HEK293 (cell line): ENCODE results near the gene HAND1.

Experiments
- CTCF ChIA-PET: fragments of 350-600 bp; formaldehyde crosslinking; extraction: SDS; loops from one replicate; lab custom pipeline; 2021; ENCODE audit warnings: antibody characterized with exemption; lab: Yijun Ruan, JAX
- POLR2A ChIA-PET: fragments of 300-600 bp; formaldehyde crosslinking; extraction: SDS; loops from one replicate; lab custom pipeline; 2020; ENCODE audit warnings: antibody characterized with exemption, inconsistent platforms; lab: Yijun Ruan, JAX
- H3K27ac ChIP-seq: fragments of 200-500 bp; sonication (Bioruptor generic); 2 replicates; pipeline ENCODE4 v1.5.1; 2014; ENCODE audit warnings: low read depth, low read length, control low read depth, inconsistent platforms; ENCODE audit errors: extremely low read depth
- H3K36me3 ChIP-seq, 2 experiments: fragments of 200-500 bp in 1 of 2; sonication (Bioruptor generic) in 1 of 2; 1 replicate in 1 of 2; 2 replicates in 1 of 2; pipeline ENCODE4 v1.5.1; 2014 to 2017; ENCODE audit warnings: inconsistent platforms in 2 of 2, low read length in 2 of 2; ENCODE audit not compliant: control insufficient read depth in 2 of 2, insufficient read depth in 1 of 2
- H3K4me1 ChIP-seq: fragments of 200-500 bp; sonication (Bioruptor generic); 2 replicates; pipeline ENCODE4 v1.5.1; 2014; ENCODE audit warnings: mild to moderate bottlenecking, low read length, inconsistent platforms; ENCODE audit not compliant: control insufficient read depth, insufficient read depth
- H3K4me3 ChIP-seq: 2 replicates; pipeline ENCODE4 v1.5.1; 2011; ENCODE audit warnings: low read depth, mild to moderate bottlenecking, control low read depth, low read length, moderate library complexity
- H3K9me3 ChIP-seq: fragments of 200-500 bp; sonication (Bioruptor generic); 2 replicates; pipeline ENCODE4 v1.5.1; 2014; ENCODE audit warnings: low read depth, low read length, inconsistent platforms; ENCODE audit not compliant: control insufficient read depth, insufficient read depth
- BCL11A ChIP-seq: fragments of 450-650 bp; formaldehyde crosslinking; IDR thresholded peaks from 2 replicates; pipeline ENCODE4 v1.5.1; 2016; ENCODE audit warnings: low read depth, missing biosample characterization, missing genetic modification characterization
- OSR2 ChIP-seq: fragments of 450-650 bp; formaldehyde crosslinking; IDR thresholded peaks from 2 replicates; pipeline ENCODE4 v1.5.1; 2016; ENCODE audit warnings: missing biosample characterization, missing genetic modification characterization
- PRDM1 ChIP-seq: fragments of 450-650 bp; formaldehyde crosslinking; IDR thresholded peaks from 2 replicates; pipeline ENCODE4; 2016; ENCODE audit warnings: missing biosample characterization, missing genetic modification characterization
- SCRT1 ChIP-seq: fragments of 450-650 bp; formaldehyde crosslinking; IDR thresholded peaks from 2 replicates; pipeline ENCODE4 v1.5.1; 2016; ENCODE audit warnings: missing biosample characterization, missing genetic modification characterization, borderline replicate concordance
- SP2 ChIP-seq: fragments of 450-650 bp; formaldehyde crosslinking; IDR thresholded peaks from 2 replicates; pipeline ENCODE4 v1.5.1; 2016; ENCODE audit warnings: missing biosample characterization, missing genetic modification characterization
- ZBTB7A ChIP-seq: fragments of 450-650 bp; formaldehyde crosslinking; IDR thresholded peaks from 2 replicates; pipeline ENCODE4 v1.5.1; 2016; ENCODE audit warnings: low read depth, missing biosample characterization, missing genetic modification characterization
- ZFHX2 ChIP-seq: fragments of 450-650 bp; formaldehyde crosslinking; conservative IDR thresholded peaks from 2 replicates; pipeline ENCODE4 v1.5.1; 2016; ENCODE audit warnings: missing biosample characterization, missing genetic modification characterization
- ZNF132 ChIP-seq: fragments of 450-650 bp; formaldehyde crosslinking; IDR thresholded peaks from 2 replicates; pipeline ENCODE4 v1.5.1; 2017; ENCODE audit warnings: missing biosample characterization, missing genetic modification characterization, borderline replicate concordance
- ZNF146 ChIP-seq: fragments of 450-650 bp; formaldehyde crosslinking; IDR thresholded peaks from 2 replicates; pipeline ENCODE4 v1.5.1; 2016; ENCODE audit warnings: missing biosample characterization, missing genetic modification characterization
- ZNF157 ChIP-seq: fragments of 450-650 bp; formaldehyde crosslinking; IDR thresholded peaks from 2 replicates; pipeline ENCODE4 v1.5.1; 2016; ENCODE audit warnings: missing biosample characterization, missing genetic modification characterization
- ZNF214 ChIP-seq: fragments of 450-650 bp; formaldehyde crosslinking; IDR thresholded peaks from 2 replicates; pipeline ENCODE4 v1.5.1; 2017; ENCODE audit warnings: missing biosample characterization, mild to moderate bottlenecking, missing genetic modification characterization, borderline replicate concordance
- ZNF248 ChIP-seq: fragments of 450-650 bp; formaldehyde crosslinking; IDR thresholded peaks from 2 replicates; pipeline ENCODE4 v1.5.1; 2017; ENCODE audit warnings: missing biosample characterization, missing genetic modification characterization
- ZNF311 ChIP-seq: fragments of 450-650 bp; formaldehyde crosslinking; IDR thresholded peaks from 2 replicates; pipeline ENCODE4 v1.5.1; 2017; ENCODE audit warnings: missing biosample characterization, missing genetic modification characterization, borderline replicate concordance
- ZNF341 ChIP-seq: fragments of 450-650 bp; formaldehyde crosslinking; IDR thresholded peaks from 2 replicates; pipeline ENCODE4; 2016; ENCODE audit warnings: low read depth, missing biosample characterization, missing genetic modification characterization
- ZNF426 ChIP-seq: fragments of 450-650 bp; formaldehyde crosslinking; IDR thresholded peaks from 2 replicates; pipeline ENCODE4 v1.5.1; 2017; ENCODE audit warnings: missing biosample characterization, missing genetic modification characterization, mild to moderate bottlenecking, inconsistent platforms, moderate library complexity
- ZNF529 ChIP-seq: fragments of 450-650 bp; formaldehyde crosslinking; IDR thresholded peaks from 2 replicates; pipeline ENCODE4 v1.5.1; 2017; ENCODE audit warnings: missing genetic modification characterization, missing biosample characterization; ENCODE audit not compliant: insufficient replicate concordance
- ZNF561 ChIP-seq: fragments of 450-650 bp; IDR thresholded peaks from 2 replicates; pipeline ENCODE4 v1.5.1; 2018; ENCODE audit warnings: missing biosample characterization, missing genetic modification characterization, borderline replicate concordance
- ZNF670 ChIP-seq: fragments of 450-650 bp; formaldehyde crosslinking; IDR thresholded peaks from 2 replicates; pipeline ENCODE4 v1.5.1; 2016; ENCODE audit warnings: missing biosample characterization, missing genetic modification characterization, low read depth
- ZNF792 ChIP-seq: fragments of 450-650 bp; formaldehyde crosslinking; IDR thresholded peaks from 2 replicates; pipeline ENCODE4 v1.5.1; 2016; ENCODE audit warnings: missing biosample characterization, missing genetic modification characterization
- ZSCAN16 ChIP-seq: fragments of 450-650 bp; formaldehyde crosslinking; IDR thresholded peaks from 2 replicates; pipeline ENCODE4 v1.5.1; 2016; ENCODE audit warnings: missing biosample characterization, missing genetic modification characterization
- TF ChIP-seq, protein P1 (sequence below): fragments of 450-650 bp; formaldehyde crosslinking; IDR thresholded peaks from 2 replicates; pipeline ENCODE4 v1.5.1; 2016; ENCODE audit warnings: missing biosample characterization, missing genetic modification characterization
- TF ChIP-seq, protein P2 (sequence below): fragments of 450-650 bp; formaldehyde crosslinking; IDR thresholded peaks from 2 replicates; pipeline ENCODE4 v1.5.1; 2016; ENCODE audit warnings: missing biosample characterization, missing genetic modification characterization
- TF ChIP-seq, protein P3 (sequence below): fragments of 450-650 bp; formaldehyde crosslinking; IDR thresholded peaks from 2 replicates; pipeline ENCODE4 v1.5.1; 2016; ENCODE audit warnings: missing biosample characterization, missing genetic modification characterization, borderline replicate concordance
- TF ChIP-seq, protein P4 (sequence below): fragments of 450-650 bp; formaldehyde crosslinking; IDR thresholded peaks from 2 replicates; pipeline ENCODE4 v1.5.1; 2016; ENCODE audit warnings: missing biosample characterization, missing genetic modification characterization
- TF ChIP-seq, protein P5 (sequence below): fragments of 450-650 bp; formaldehyde crosslinking; IDR thresholded peaks from 2 replicates; pipeline ENCODE4 v1.5.1; 2016; ENCODE audit warnings: missing biosample characterization, missing genetic modification characterization

Gene HAND1

DNA sequence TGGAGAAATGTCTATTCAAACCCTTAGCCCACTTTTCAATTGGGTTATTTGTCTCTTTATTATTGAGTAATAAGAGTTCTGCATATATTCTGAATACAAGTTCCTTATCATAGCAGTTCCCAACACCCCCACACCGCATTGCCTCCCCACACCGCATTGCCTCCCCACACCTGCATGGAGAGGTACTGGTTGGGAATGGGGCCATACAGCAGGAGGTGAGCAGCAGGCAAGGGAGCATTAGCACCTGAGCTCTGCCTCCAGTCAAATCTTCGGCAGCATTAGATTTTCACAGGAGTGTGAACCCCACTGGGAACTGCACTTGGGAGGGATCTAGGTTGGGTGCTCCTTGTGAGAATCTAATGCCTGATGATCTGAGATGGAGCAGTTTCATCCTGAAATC lies 42.8 kb downstream of the HAND1 start (continued):
- TF ChIP-seq ZNF311 (no peak), BCL11A (tag by site-specific recombination) (no peak), ZNF214 (no peak), ZNF146 (tag by site-specific recombination) (no peak), ZNF341 (no peak), ZNF529 (tag by site-specific recombination) (no peak), ZFHX2 (tag by site-specific recombination) (no peak)

DNA sequence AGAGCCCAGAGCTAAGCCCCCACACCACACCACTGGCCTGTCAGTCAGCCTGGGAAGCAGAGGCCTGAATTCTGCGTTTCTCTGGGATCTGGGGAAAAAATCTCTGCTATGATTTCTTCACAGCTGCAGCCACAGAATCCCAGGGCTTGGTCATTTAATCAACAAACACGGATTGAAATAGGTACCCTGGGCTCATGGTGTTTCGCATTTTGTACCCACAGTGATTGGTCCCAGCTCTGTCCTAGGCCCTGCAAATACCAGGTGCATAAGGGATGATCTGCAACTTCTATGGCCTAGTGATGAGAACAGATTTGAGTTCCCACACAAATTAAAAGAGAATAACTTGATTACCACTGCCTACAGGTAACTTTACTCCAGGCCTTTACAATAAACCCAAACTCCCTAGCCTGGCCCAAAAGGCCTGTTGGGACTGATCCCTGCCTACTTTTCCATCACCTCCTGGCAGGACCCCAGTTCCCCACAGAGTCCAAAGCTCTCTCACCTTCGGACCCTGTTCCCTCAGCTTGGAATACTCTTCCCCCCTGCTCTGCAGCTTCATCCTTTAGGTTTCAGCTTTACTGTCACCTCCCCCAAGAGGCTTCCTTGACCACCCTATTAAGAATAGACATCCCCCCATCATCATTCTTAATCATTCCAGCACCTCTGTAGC lies 46.9 kb downstream of the HAND1 start:
- no peak for TF ChIP-seq ZNF132
- TF ChIP-seq ZNF529 (tag by site-specific recombination) = no peak
- no peak for TF ChIP-seq ZBTB7A (tag by site-specific recombination)
- TF ChIP-seq SP2 (tag by site-specific recombination) = no peak
- TF ChIP-seq ZNF561 (tag by site-specific recombination) = no peak
- TF ChIP-seq OSR2 (tag by site-specific recombination) = no peak
- TF ChIP-seq SCRT1 = no peak
- TF ChIP-seq ZNF248 = no peak
- TF ChIP-seq, protein P1, sequence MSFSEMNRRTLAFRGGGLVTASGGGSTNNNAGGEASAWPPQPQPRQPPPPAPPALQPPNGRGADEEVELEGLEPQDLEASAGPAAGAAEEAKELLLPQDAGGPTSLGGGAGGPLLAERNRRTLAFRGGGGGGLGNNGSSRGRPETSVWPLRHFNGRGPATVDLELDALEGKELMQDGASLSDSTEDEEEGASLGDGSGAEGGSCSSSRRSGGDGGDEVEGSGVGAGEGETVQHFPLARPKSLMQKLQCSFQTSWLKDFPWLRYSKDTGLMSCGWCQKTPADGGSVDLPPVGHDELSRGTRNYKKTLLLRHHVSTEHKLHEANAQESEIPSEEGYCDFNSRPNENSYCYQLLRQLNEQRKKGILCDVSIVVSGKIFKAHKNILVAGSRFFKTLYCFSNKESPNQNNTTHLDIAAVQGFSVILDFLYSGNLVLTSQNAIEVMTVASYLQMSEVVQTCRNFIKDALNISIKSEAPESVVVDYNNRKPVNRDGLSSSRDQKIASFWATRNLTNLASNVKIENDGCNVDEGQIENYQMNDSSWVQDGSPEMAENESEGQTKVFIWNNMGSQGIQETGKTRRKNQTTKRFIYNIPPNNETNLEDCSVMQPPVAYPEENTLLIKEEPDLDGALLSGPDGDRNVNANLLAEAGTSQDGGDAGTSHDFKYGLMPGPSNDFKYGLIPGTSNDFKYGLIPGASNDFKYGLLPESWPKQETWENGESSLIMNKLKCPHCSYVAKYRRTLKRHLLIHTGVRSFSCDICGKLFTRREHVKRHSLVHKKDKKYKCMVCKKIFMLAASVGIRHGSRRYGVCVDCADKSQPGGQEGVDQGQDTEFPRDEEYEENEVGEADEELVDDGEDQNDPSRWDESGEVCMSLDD (tag by site-specific recombination) = no peak
- TF ChIP-seq, protein P2, sequence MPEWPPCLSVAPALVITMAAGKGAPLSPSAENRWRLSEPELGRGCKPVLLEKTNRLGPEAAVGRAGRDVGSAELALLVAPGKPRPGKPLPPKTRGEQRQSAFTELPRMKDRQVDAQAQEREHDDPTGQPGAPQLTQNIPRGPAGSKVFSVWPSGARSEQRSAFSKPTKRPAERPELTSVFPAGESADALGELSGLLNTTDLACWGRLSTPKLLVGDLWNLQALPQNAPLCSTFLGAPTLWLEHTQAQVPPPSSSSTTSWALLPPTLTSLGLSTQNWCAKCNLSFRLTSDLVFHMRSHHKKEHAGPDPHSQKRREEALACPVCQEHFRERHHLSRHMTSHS (tag by site-specific recombination) = no peak
- TF ChIP-seq, protein P3, sequence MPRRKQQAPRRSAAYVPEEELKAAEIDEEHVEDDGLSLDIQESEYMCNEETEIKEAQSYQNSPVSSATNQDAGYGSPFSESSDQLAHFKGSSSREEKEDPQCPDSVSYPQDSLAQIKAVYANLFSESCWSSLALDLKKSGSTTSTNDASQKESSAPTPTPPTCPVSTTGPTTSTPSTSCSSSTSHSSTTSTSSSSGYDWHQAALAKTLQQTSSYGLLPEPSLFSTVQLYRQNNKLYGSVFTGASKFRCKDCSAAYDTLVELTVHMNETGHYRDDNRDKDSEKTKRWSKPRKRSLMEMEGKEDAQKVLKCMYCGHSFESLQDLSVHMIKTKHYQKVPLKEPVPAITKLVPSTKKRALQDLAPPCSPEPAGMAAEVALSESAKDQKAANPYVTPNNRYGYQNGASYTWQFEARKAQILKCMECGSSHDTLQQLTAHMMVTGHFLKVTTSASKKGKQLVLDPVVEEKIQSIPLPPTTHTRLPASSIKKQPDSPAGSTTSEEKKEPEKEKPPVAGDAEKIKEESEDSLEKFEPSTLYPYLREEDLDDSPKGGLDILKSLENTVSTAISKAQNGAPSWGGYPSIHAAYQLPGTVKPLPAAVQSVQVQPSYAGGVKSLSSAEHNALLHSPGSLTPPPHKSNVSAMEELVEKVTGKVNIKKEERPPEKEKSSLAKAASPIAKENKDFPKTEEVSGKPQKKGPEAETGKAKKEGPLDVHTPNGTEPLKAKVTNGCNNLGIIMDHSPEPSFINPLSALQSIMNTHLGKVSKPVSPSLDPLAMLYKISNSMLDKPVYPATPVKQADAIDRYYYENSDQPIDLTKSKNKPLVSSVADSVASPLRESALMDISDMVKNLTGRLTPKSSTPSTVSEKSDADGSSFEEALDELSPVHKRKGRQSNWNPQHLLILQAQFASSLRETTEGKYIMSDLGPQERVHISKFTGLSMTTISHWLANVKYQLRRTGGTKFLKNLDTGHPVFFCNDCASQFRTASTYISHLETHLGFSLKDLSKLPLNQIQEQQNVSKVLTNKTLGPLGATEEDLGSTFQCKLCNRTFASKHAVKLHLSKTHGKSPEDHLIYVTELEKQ (tag by site-specific recombination) = no peak
- TF ChIP-seq, protein P4, sequence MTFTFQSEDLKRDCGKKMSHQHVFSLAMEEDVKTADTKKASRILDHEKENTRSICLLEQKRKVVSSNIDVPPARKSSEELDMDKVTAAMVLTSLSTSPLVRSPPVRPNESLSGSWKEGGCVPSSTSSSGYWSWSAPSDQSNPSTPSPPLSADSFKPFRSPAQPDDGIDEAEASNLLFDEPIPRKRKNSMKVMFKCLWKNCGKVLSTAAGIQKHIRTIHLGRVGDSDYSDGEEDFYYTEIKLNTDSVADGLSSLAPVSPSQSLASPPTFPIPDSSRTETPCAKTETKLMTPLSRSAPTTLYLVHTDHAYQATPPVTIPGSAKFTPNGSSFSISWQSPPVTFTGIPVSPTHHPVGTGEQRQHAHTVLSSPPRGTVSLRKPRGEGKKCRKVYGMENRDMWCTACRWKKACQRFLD (tag by site-specific recombination) = no peak
- TF ChIP-seq ZNF157 (tag by site-specific recombination) = no peak
- TF ChIP-seq, protein P5, sequence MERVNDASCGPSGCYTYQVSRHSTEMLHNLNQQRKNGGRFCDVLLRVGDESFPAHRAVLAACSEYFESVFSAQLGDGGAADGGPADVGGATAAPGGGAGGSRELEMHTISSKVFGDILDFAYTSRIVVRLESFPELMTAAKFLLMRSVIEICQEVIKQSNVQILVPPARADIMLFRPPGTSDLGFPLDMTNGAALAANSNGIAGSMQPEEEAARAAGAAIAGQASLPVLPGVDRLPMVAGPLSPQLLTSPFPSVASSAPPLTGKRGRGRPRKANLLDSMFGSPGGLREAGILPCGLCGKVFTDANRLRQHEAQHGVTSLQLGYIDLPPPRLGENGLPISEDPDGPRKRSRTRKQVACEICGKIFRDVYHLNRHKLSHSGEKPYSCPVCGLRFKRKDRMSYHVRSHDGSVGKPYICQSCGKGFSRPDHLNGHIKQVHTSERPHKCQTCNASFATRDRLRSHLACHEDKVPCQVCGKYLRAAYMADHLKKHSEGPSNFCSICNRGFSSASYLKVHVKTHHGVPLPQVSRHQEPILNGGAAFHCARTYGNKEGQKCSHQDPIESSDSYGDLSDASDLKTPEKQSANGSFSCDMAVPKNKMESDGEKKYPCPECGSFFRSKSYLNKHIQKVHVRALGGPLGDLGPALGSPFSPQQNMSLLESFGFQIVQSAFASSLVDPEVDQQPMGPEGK (tag by site-specific recombination) = no peak
- TF ChIP-seq PRDM1 (tag by site-specific recombination) = no peak
- no peak for TF ChIP-seq ZSCAN16 (tag by site-specific recombination)
- TF ChIP-seq ZNF426 (tag by site-specific recombination) = no peak
- TF ChIP-seq ZNF670 (tag by site-specific recombination) = no peak
- no peak for TF ChIP-seq ZNF792 (tag by site-specific recombination)
- H3K4me1 ChIP-seq = no peaks in the 10 kb centered on the region
- no peak overlapping the region for H3K27ac ChIP-seq
- H3K9me3 ChIP-seq = no peaks in the 10 kb centered on the region
- ChIA-PET CTCF (interaction anchor here (0.7 to 1.9 kb wide), 3 partner anchors 9 to 180 kb away, joined by 4 to 8 read pairs (median 4); no protein-coding TSS in a partner anchor), POLR2A (no interaction called here)
- peaks cover 10 to 11% of the 10 kb centered on the region in 2 experiments for H3K36me3 ChIP-seq
- H3K4me3 ChIP-seq = no peak overlapping the region
